HFFc6 (cell line): ENCODE data around the gene NDN. TPM values are rescaled to one million over a fixed set of nuclear protein-coding genes. Genes with fewer than 3 reads are reported as not detected.

ENCODE experiments used
- DNase-seq: peaks from one replicate; pipeline ENCODE4 v3.0.0-alpha.2; 2018
- H3K27ac Mint-ChIP-seq: 2 replicates; pipeline ENCODE4 v1.8.0; 2020; ENCODE audit warnings: mild to moderate bottlenecking, mixed read lengths
- H3K27me3 Mint-ChIP-seq: 2 replicates; pipeline ENCODE4 v1.8.0; 2021; ENCODE audit warnings: mild to moderate bottlenecking, moderate library complexity, mixed read lengths; ENCODE audit not compliant: insufficient read depth
- H3K36me3 Mint-ChIP-seq: 2 replicates; pipeline ENCODE4 v1.8.0; 2021; ENCODE audit warnings: low read depth, mixed read lengths
- H3K4me1 Mint-ChIP-seq: 2 replicates; pipeline ENCODE4 v1.8.0; 2020; ENCODE audit warnings: low read depth, mixed read lengths
- H3K4me3 Mint-ChIP-seq: 2 replicates; pipeline ENCODE4 v1.8.0; 2020; ENCODE audit warnings: mild to moderate bottlenecking, moderate library complexity, mixed read lengths
- H3K9me3 Mint-ChIP-seq: 2 replicates; pipeline ENCODE4 v1.8.0; 2020; ENCODE audit warnings: mild to moderate bottlenecking, mixed read lengths
- CTCF ChIP-seq: fragments of 200-600 bp; sonication (generic); IDR thresholded peaks from 2 replicates; pipeline ENCODE4 v1.5.0; 2021; ENCODE audit warnings: antibody characterized with exemption, mild to moderate bottlenecking
- total RNA-seq, 6 experiments: library from RNA; stranded (reverse); fragmentation: NEBNext Ultra II Directional; extraction: Animal tissue kit (Norgen Biotek cat#: 25700); gene quantifications; 2 replicates in 1 of 6; 3 replicates in 5 of 6; pipeline ENCODE4 v1.2.3, GENCODE V29; 2021

The NDN gene
- total RNA-seq, 6 experiments from 2014 or later: not detected

DNA sequence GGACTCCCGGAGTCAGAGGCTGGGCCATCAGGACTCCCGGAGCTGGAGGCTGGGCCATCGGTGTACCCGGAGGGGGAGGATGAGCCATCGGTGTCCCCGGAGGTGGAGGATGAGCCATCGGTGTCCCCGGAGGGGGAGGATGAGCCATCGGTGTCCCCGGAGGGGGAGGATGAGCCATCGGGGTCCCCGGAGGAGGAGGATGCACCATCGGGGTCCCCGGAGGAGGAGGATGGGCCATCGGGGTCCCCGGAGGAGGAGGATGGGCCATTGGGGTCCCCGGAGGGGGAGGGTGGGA is 40.2 kb downstream of the NDN start:
- peaks cover 4% of the 10 kb centered on the region; the same call in 1 of the 2 replicates for H3K9me3 Mint-ChIP-seq
- peaks cover 8% of the 10 kb centered on the region; the same call in 1 of the 2 replicates for H3K4me1 Mint-ChIP-seq
- no peaks in the 10 kb centered on the region for H3K36me3 Mint-ChIP-seq
- DNase-seq: no peak
- no peak overlapping the region for H3K4me3 Mint-ChIP-seq
- no peak for TF ChIP-seq CTCF
- no peak overlapping the region for H3K27ac Mint-ChIP-seq
- H3K27me3 Mint-ChIP-seq: no peaks in the 10 kb centered on the region

DNA sequence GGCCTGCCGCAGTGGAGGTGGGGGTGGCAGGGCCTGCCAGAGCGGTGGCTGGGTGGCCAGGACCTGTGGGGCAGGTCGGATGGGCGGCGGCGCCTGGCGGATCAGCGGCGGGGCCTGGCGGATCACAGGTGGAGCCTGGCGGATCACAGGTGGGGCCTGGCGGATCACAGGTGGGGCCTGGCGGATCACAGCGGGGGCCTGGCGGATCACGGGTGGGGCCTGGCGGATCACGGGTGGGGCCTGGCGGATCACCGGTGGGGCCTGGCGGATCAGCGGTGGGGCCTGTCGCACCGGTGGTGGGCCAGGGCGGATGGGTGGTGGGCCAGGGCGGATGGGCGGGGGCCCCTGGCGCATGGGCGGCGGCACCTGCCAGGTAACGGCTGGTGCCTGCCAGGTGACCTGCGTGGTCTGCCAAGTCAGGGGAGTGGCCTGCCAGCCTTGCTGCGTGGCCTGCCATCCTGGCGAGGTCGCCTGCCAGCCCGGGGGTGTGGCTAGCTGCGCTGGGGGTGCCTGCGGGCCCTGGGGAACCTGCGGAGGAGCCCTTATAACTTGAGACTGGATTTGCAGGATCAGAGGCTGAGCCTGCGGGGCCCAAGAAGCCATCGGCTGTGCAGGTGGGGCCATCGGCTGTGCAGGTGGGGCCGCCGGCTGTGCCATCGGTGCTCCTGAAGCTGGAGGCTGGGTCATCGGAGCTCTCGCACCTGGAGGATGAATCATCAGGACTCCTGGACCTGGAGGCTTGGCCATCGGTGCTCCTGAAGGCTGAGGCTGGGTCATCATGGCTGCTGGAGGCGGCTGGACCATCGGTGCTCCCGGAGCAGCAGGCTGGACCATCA is 40.7 kb downstream of the NDN start:
- Mint-ChIP-seq H3K36me3 (no peaks in the 10 kb centered on the region), H3K27ac (no peak overlapping the region), H3K4me3 (no peak overlapping the region), H3K27me3 (no peaks in the 10 kb centered on the region), H3K9me3 (peaks cover 4% of the 10 kb centered on the region; the same call in 1 of the 2 replicates), H3K4me1 (peaks cover 8% of the 10 kb centered on the region; the same call in 1 of the 2 replicates)
- no peak for TF ChIP-seq CTCF
- no peak for DNase-seq

- no peak for TF ChIP-seq CTCF
- H3K27me3 Mint-ChIP-seq: no peaks in the 10 kb centered on the region
- DNase-seq: no peak
- no peaks in the 10 kb centered on the region for H3K36me3 Mint-ChIP-seq
- H3K4me3 Mint-ChIP-seq: no peak overlapping the region
- peaks cover 4% of the 10 kb centered on the region; the same call in 1 of the 2 replicates for H3K9me3 Mint-ChIP-seq
- H3K27ac Mint-ChIP-seq: no peak overlapping the region
- H3K4me1 Mint-ChIP-seq: peaks cover 8% of the 10 kb centered on the region; the same call in 1 of the 2 replicates
Measured at GRCh38 chr15:23645371-23646164, 41.5 kb downstream of the NDN start.

GRCh38 chr15:23644829-23645228 is 42.3 kb downstream of the NDN start:
- no peak overlapping the region for H3K4me3 Mint-ChIP-seq
- H3K27ac Mint-ChIP-seq: no peak overlapping the region
- H3K27me3 Mint-ChIP-seq: no peaks in the 10 kb centered on the region
- TF ChIP-seq CTCF: no peak
- H3K9me3 Mint-ChIP-seq: peaks cover 4% of the 10 kb centered on the region; the same call in 1 of the 2 replicates
- DNase-seq: no peak
- no peaks in the 10 kb centered on the region for H3K36me3 Mint-ChIP-seq
- peaks cover 8% of the 10 kb centered on the region; the same call in 1 of the 2 replicates for H3K4me1 Mint-ChIP-seq

DNA sequence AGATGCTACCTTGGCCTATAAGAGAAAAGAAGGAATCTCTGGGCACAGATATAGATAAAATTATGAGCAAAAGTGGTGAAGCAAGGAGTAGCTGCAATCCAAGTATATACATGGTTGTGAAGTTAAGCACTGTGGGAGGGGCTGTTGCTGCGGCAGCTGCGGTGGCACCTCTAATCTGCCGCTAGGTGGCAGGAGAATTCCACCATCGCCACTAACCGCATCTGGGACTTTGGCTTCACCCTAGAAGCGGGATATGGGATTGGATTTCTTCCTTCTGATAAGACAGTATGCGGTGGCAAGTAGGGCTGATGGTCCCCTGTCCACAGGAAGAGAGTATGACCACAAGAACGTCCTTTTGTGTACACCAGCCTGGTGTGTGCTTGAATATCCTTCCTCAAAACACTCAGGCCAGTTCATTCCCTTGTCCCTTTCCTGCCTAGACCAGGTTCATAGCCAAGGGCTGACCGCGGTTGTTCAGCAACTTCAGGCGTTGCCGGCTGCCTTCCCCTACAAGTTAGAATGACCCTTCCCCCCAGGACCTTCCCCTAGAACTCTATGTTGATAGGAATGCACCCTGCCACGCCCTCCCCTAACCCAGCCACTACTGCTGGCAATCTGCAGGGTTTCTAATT is 44.6 kb downstream of the NDN start:
- no peak overlapping the region for H3K27ac Mint-ChIP-seq
- H3K4me1 Mint-ChIP-seq: peaks cover 8% of the 10 kb centered on the region; the same call in 1 of the 2 replicates
- peak; percentile 90 for TF ChIP-seq CTCF
- H3K4me3 Mint-ChIP-seq: no peak overlapping the region
- peak; percentile 46 for DNase-seq
- peaks cover 4% of the 10 kb centered on the region; the same call in 1 of the 2 replicates for H3K9me3 Mint-ChIP-seq
- peaks cover 2% of the 10 kb centered on the region; the same call in 1 of the 2 replicates for H3K27me3 Mint-ChIP-seq
- no peaks in the 10 kb centered on the region for H3K36me3 Mint-ChIP-seq
